Activated B cell treated with CpG ODN at 0.5 μM for 24 hours (primary cell): ENCODE results near the gene PSEN1. TPM values are rescaled to one million over a fixed set of nuclear protein-coding genes. Genes with fewer than 3 reads are reported as not detected.

Experiments
- ATAC-seq: fragments of 200-7000 bp; cut with Tn5 transposase; one replicate; pipeline ENCODE4 v1.10.0; 2021; ENCODE audit warnings: low read depth, mild to moderate bottlenecking, moderate library complexity
- CTCF ChIA-PET: fragments of 350-600 bp; sonication (Branson Sonifier 250); formaldehyde crosslinking; loops from one replicate; lab custom pipeline; 2021; ENCODE audit warnings: antibody characterized with exemption; lab: Charles Lee
- POLR2A ChIA-PET: fragments of 350-600 bp; sonication (Branson Sonifier 250); formaldehyde crosslinking; loops from one replicate; lab custom pipeline; 2021; ENCODE audit warnings: antibody characterized with exemption; lab: Charles Lee
- DNase-seq: peaks from one replicate; pipeline ENCODE4 v3.0.0; 2022
- H3K27ac Mint-ChIP-seq: one replicate; pipeline ENCODE4 v1.8.0; 2020; ENCODE audit warnings: mixed read lengths
- H3K27me3 Mint-ChIP-seq: one replicate; pipeline ENCODE4 v1.8.0; 2021; ENCODE audit warnings: mixed read lengths
- H3K36me3 Mint-ChIP-seq: one replicate; pipeline ENCODE4 v1.8.0; 2021; ENCODE audit warnings: low read depth, mixed read lengths
- H3K4me1 Mint-ChIP-seq: one replicate; pipeline ENCODE4 v1.8.0; 2021; ENCODE audit warnings: mixed read lengths
- H3K4me3 Mint-ChIP-seq: one replicate; pipeline ENCODE4 v1.8.0; 2020; ENCODE audit warnings: mild to moderate bottlenecking, mixed read lengths
- H3K9me3 Mint-ChIP-seq: one replicate; pipeline ENCODE4 v1.8.0; 2020; ENCODE audit warnings: mixed read lengths
- CTCF ChIP-seq: fragments of 200-600 bp; IDR thresholded peaks from one replicate; pipeline ENCODE4 v1.8.0; 2022; ENCODE audit warnings: antibody characterized with exemption, mild to moderate bottlenecking
- intact Hi-C: fragments of 100-400 bp; cut with micrococcal nuclease; formaldehyde crosslinking; loops from one replicate; pipeline ENCODE4 v1.15.1; 2024
- total RNA-seq: library from RNA; stranded (reverse); gene quantifications from 2 replicates; pipeline ENCODE4 v1.2.3, GENCODE V29; 2022

PSEN1 gene
- total RNA-seq, 1 donor from 2014 or later: 38.6 TPM

GRCh38 chr14:73143003-73143402, 6.7 kb downstream of the PSEN1 start:
- DNase-seq (no peak), ATAC-seq (no peak)
- CTCF ChIA-PET: interaction anchor here (0.5 kb wide), 1 partner anchor 60 kb away, joined by 4 read pairs; no protein-coding TSS in a partner anchor
- no peak for TF ChIP-seq CTCF
- Mint-ChIP-seq H3K27ac (no peak overlapping the region), H3K4me3 (no peak overlapping the region), H3K27me3 (no peaks in the 10 kb centered on the region), H3K36me3 (peaks cover 30% of the 10 kb centered on the region), H3K9me3 (no peaks in the 10 kb centered on the region), H3K4me1 (peaks cover 23% of the 10 kb centered on the region)
- intact Hi-C loops: no loop called here
- POLR2A ChIA-PET: no interaction called here

- intact Hi-C loops: no loop called here
- H3K4me1 Mint-ChIP-seq: peaks cover 23% of the 10 kb centered on the region
- H3K4me3 Mint-ChIP-seq: no peak overlapping the region
- no peak overlapping the region for H3K27ac Mint-ChIP-seq
- no peak for TF ChIP-seq CTCF
- DNase-seq: no peak
- ATAC-seq: no peak
- ChIA-PET CTCF (no interaction called here), POLR2A (interaction anchor here (0.7 kb wide), 1 partner anchor 155 kb away, joined by 6 read pairs; no protein-coding TSS in a partner anchor)
- H3K36me3 Mint-ChIP-seq: peaks cover 34% of the 10 kb centered on the region
- no peaks in the 10 kb centered on the region for H3K9me3 Mint-ChIP-seq
- H3K27me3 Mint-ChIP-seq: no peaks in the 10 kb centered on the region
Measured at GRCh38 chr14:73143617-73144016, 7.3 kb downstream of the PSEN1 start.

- H3K27me3 Mint-ChIP-seq: no peaks in the 10 kb centered on the region
- CTCF ChIA-PET: interaction anchor here (0.6 kb wide), 1 partner anchor 654 kb away, joined by 3 read pairs; no protein-coding TSS in a partner anchor
- intact Hi-C loops: no loop called here
Measured at GRCh38 chr14:73145371-73145770, 9.1 kb downstream of the PSEN1 start.

GRCh38 chr14:73146111-73146510, 9.8 kb downstream of the PSEN1 start:
- ChIA-PET CTCF (no interaction called here), POLR2A (no interaction called here)
- H3K36me3 Mint-ChIP-seq: peaks cover 43% of the 10 kb centered on the region
- no peak for ATAC-seq
- intact Hi-C loops: no loop called here
- no peak for TF ChIP-seq CTCF
- H3K4me1 Mint-ChIP-seq: peaks cover 13% of the 10 kb centered on the region
- no peak for DNase-seq
- H3K27me3 Mint-ChIP-seq: no peaks in the 10 kb centered on the region
- no peaks in the 10 kb centered on the region for H3K9me3 Mint-ChIP-seq
- no peak overlapping the region for H3K27ac Mint-ChIP-seq
- no peak overlapping the region for H3K4me3 Mint-ChIP-seq

More at GRCh38 chr14:73145371-73145770, 9.1 kb downstream of the PSEN1 start:
- no peak for DNase-seq
- Mint-ChIP-seq H3K36me3 (peaks cover 48% of the 10 kb centered on the region), H3K9me3 (no peaks in the 10 kb centered on the region), H3K27ac (no peak overlapping the region), H3K4me3 (no peak overlapping the region), H3K4me1 (peaks cover 20% of the 10 kb centered on the region)
- TF ChIP-seq CTCF: no peak
- POLR2A ChIA-PET: no interaction called here
- no peak for ATAC-seq

- no peak for TF ChIP-seq CTCF
- ChIA-PET POLR2A (no interaction called here), CTCF (no interaction called here)
- H3K27ac Mint-ChIP-seq: no peak overlapping the region
- no peaks in the 10 kb centered on the region for H3K9me3 Mint-ChIP-seq
- no peak for ATAC-seq
- no peaks in the 10 kb centered on the region for H3K27me3 Mint-ChIP-seq
- intact Hi-C loops: no loop called here
- H3K4me3 Mint-ChIP-seq: no peak overlapping the region
- peaks cover 57% of the 10 kb centered on the region for H3K36me3 Mint-ChIP-seq
- DNase-seq: no peak
- H3K4me1 Mint-ChIP-seq: no peaks in the 10 kb centered on the region
Measured at GRCh38 chr14:73149753-73150152, 13.4 kb downstream of the PSEN1 start.
